GM19328 (cell line): ENCODE measurements around the gene PLTP.
A peak's percentile ranks its signal among the peaks of the same experiment; 100 is the strongest.

ENCODE experiments used
- ATAC-seq: cut with Tn5 transposase; IDR thresholded peaks from one replicate; pipeline ENCODE4 v1.9.1; 2021; ENCODE audit warnings: mild to moderate bottlenecking, moderate library complexity; ENCODE audit not compliant: unreplicated experiment

PLTP gene

DNA sequence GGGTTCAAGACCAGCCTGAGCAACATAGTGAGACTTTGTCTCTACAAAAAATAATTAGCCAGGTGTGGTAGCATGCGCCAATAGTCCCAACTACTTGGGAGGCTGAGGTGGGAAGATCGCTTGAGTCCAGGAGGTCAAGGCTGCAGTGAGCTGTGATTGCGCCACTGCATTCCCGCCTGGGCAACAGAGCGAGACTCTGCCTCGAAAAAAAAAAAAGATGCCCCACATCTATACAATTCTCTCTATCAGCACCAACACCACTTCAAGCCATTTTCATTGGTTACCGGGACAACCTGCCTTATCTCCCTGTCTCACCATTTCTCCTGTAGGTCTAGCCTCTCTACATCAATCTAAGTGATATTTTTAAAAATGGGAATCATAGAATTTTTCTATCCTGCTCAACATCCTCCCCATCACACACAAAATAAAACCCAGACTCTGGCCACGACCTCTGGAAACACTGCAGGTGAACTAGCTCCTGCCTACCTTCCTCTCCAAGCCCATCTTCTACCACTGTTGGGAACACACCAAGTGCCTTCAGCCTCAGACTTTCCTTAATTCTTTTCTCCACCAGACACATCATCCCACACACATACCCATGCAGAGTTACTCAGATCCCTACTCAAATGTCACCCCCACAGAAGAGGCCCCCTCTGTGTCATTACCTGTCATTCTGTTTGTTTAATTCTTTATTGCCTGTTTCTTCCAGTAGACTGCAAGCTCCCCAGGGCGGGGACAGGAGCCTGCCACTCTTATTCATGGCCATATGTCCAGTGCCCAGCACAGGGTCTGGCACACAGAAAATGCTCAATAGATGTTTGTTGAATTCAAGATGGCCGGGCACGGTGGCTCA, 9.6 kb upstream of the PLTP start:
- no peak for ATAC-seq

DNA sequence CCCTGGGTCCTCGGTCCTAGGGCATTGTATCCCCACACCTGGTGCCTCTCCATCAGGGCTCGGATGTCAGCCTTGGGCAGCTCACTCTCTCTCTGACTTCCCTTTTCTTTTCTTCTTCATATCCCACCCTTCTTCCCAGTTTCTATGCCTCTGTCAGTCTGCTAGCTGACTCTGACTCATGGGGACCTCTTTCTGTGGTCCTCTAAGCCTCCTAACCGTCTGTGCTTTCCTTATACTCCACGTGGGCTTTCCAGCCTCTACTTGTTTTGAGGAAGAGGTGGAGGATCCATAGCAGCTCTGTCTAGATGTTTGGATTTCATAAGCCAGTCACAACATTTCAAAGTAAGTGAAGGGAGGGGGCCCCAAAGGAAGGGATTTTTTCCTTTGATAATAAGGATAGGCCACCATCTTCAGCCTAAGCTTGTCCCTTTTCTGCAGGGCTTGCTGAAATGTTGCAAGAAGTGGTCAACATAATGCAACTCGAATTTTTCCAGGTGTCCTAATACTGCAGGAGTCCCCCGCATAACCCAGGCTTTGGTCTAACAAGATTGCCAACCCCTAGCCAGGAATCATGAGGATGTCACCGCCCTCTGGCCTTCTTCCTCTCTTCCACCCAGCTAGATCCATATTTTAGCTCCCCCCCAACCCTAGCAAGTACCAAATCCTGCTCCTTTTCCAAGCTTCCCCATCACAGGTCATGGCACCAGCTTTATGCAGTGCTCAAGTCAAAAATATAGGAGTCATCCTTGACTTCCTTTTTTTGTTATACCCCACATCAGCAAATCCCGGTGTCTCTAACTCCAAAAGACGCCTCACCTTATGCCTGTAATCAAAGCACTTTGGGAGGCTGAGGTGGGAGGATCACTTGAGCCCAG, 8.7 kb upstream of the PLTP start:
- no peak for ATAC-seq

DNA sequence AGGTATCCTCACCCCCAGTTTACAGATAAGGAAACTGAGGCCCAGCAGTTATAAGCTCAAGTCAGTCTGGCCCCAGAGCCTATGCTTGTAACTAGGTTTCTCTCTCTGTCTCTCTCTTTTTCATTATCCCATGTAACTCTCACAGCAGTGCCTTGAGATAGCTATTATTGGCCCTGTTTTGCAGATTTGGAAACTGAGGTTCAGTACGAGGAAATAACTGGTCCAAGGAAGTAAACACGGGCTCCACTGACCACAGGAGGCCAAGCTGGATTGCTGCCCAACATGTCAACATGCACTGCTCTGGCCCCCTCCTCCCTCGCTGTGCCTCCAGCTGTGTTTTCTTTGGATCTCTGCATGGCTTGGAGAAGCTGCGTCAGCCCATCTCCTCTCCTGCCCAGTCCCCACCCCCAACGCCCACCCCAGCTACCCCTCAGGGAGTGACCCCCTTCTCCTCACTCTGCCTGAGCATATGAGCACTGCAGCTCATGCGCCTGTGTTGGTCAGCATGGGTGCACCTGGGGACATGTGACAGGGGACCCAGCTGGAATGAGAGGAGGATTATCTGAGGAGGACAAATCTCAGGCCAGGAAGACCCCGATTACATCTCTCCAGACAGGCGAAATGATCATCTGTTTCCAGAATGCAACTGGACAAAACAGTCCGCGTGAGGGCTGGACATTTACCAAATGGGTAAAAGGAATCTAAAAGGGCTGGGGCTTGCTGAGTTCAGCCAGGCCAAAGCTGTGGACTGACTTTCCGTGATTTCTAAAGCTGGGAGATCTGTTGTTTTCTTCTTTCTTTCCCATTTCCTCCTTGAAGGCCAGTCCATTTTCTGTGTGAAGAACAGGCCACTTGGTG, 7.8 kb upstream of the PLTP start:
- ATAC-seq: no peak

- ATAC-seq: no peak
These were observed 7.0 kb upstream of the PLTP start for GRCh38 chr20:45918779-45919537.

DNA sequence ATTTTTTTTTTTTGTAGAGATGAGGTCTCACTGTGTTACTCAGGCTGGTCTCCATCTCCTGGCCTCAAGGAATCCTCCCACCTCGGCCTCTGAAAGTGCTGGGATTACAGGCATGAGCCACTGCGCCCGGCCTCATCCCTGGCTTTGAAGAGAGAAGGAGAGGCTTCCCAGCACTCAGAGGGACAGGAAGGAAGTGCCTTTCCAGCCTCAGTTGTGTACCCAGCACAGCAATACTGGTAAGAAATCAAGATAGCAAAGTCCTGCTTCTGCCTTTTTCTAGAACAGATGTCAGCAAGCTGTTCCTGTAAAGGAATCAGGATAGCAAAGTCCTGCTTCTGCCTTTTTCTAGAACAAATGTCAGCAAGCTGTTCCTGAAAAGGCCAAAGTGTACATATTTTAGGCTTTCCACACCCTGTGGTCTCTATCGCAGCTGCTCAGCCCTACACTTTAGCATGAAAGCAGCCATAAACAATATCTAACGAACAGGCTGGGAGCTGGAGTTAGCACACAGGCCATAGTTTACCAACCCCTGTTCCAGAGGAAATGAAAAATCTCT, 6.3 kb upstream of the PLTP start:
- no peak for ATAC-seq

- no peak for ATAC-seq
These were observed 5.8 kb upstream of the PLTP start for GRCh38 chr20:45917790-45918141.

GRCh38 chr20:45913116-45913515, 1.2 kb upstream of the PLTP start:
- no peak for ATAC-seq

GRCh38 chr20:45912344-45912682, 358 bp upstream of the PLTP start:
- no peak for ATAC-seq

- ATAC-seq: peak; percentile 89
These were observed 1.1 kb downstream of the PLTP start for GRCh38 chr20:45910670-45911485.

DNA sequence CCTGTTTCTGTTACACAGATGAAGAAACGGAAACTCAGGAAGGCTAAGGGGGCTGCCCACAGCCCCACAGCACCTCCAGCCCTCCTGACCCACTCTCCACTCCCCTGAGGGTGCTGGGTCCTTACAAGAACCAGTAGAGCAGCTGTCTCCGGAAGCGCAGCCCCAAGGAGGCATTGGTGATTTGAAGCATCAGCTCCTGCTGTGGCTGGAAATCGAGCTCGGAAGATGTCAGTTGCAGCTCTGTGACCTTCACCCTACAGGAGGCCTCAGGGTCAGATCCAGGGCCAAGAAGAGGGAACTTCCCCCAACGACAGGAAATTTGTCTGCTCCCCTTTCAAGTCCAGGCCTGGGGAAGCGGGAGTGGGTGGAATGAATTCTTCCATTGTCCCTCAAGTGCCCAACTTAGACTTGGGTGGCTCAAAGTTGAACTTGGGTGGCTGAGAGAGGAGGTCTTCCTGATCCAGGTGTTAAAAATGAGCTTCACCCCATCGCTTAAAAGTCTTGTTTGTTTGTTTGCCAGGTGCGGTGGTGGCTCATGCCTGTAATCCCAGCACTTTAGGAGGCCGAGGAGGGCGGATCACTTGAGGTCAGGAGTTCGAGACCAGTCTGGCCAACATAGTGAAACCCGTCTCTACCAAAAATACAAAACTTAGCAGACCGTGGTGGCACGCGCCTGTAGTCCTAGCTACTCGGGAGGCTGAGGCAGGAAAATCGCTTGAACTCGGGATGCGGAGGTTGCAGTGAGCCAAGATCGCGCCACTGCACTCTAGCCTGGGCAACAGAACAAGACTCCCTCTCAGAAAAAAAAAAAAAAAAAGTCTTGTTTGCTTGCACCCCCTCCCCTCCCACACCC, 1.9 kb downstream of the PLTP start:
- ATAC-seq: no peak

- no peak for ATAC-seq
These were observed 2.6 kb downstream of the PLTP start for GRCh38 chr20:45909336-45909808.

- ATAC-seq: no peak
These were observed 3.9 kb downstream of the PLTP start for GRCh38 chr20:45908084-45908483.

DNA sequence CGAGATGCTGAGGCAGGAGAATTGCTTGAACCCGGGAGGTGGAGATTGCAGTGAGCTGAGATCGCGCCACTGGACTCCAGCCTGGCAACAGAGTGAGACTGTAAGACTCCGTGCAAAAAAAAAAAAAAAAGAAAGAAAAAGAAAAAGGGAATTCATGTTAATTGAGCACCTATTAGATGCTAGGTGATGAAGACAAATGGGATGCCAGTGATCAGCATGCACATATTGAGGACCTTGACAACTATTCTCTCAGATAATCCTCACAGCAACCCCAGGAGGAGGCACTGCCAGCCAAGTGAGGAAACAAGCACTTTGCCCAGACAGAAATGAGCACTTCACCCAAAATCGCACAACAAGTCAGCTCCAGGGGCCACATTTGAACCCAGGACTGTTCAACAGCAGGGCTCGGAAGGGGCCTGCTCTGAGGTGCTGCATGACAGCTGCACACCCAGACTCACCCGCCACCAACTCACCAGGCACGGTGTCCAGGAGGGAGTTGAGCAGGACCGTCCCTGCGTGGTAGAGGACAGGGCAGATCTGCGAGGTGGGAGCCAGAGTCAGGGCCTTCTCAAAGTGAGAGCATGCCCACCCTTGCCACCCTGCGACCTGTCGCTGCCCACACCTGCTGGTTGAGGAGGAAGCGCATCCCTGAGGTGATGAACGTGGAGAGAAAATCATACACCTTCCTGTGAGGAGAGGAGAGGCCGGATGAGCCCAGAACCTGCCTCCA, 4.6 kb downstream of the PLTP start:
- ATAC-seq: no peak

DNA sequence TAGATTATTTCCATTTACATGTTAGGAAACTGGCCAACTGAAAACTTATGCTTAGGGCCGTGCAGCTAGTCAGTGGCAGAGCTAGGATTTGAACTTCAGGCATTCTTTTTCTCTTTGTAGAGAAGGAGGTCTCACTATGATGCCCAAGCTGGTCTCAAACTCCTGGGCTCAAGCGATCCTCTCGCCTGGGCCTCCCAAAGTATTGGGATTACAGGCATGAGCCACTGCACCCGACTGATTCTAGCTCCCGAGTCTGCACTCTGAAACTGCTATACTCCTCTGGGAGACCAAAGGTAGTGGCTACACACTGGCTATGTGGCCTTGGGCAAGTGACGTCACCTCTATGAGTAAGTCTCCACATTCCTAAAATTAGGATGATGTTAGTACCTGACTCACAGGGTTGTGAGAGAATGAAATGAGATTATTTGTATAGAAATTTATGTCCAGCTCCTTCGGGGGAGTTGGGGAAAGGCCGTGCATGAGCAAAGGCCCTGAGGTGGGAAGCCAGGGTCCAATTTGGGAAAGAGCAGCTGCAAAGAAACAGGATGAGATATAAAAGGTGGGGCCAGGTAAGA, 6.4 kb downstream of the PLTP start:
- ATAC-seq: no peak

- no peak for ATAC-seq
These were observed 7.1 kb downstream of the PLTP start for GRCh38 chr20:45904583-45905504.

- ATAC-seq: no peak
These were observed 9.7 kb downstream of the PLTP start for GRCh38 chr20:45902199-45902701.
